T-cell (primary cell): ENCODE results near the gene SESTD1. TPM values are rescaled to one million over a fixed set of nuclear protein-coding genes. Genes with fewer than 3 reads are reported as not detected.

Source experiments
- ATAC-seq, 4 experiments: fragments of 200-7000 bp in 3 of 4; fragments of 150-1000 bp in 1 of 4; cut with Tn5 transposase; replicated peaks in 1 of 4; 1 replicate in 3 of 4; 2 replicates in 1 of 4; pipeline ENCODE4 v1.10.0; 2021; ENCODE audit warnings: moderate library complexity in 3 of 4, mild to moderate bottlenecking in 2 of 4, moderate number of reproducible peaks in 1 of 4
- CTCF ChIA-PET, 2 donors: fragments of 300-600 bp; sonication (Branson Sonifier 250); formaldehyde crosslinking; loops; one replicate each; lab custom pipeline; 2022; ENCODE audit warnings: antibody characterized with exemption in 2 of 2; lab: Charles Lee
- POLR2A ChIA-PET, 2 donors: fragments of 300-600 bp; sonication (Branson Sonifier 250); formaldehyde crosslinking; loops; one replicate each; lab custom pipeline; 2022; ENCODE audit warnings: antibody characterized with exemption in 2 of 2; lab: Charles Lee
- DNase-seq, 35 experiments: peaks; one replicate each; pipeline versions ENCODE4 v3.0.0 to v3.0.0-alpha.2; 2013 to 2023
- H3K27ac ChIP-seq: one replicate; pipeline ENCODE4 v1.5.1; 2013; ENCODE audit warnings: low read length
- H3K27me3 ChIP-seq, 2 experiments: replicated peaks in 1 of 2; 1 replicate in 1 of 2; 2 replicates in 1 of 2; pipeline versions ENCODE4 v1.6.1 to v1.7.0; 2013; ENCODE audit warnings: low read length in 1 of 2, mixed read lengths in 1 of 2; ENCODE audit not compliant: control insufficient read depth in 2 of 2, insufficient read depth in 2 of 2; ENCODE audit errors: extremely low read depth in 1 of 2
- H3K36me3 ChIP-seq, 2 donors: 1 replicate in 1 of 2; 2 replicates in 1 of 2; pipeline versions ENCODE4 v1.6.1 to v1.7.0; 2013; ENCODE audit warnings: low read length in 1 of 2; ENCODE audit not compliant: control insufficient read depth in 2 of 2, insufficient read depth in 1 of 2; ENCODE audit errors: extremely low read depth in 1 of 2
- H3K4me1 ChIP-seq, 2 experiments: 1 replicate in 1 of 2; 2 replicates in 1 of 2; pipeline versions ENCODE4 v1.6.1 to v1.7.0; 2013; ENCODE audit warnings: low read length in 2 of 2, mixed read lengths in 1 of 2; ENCODE audit not compliant: insufficient read depth in 2 of 2, control insufficient read depth in 1 of 2; ENCODE audit errors: extremely low read depth in 1 of 2
- H3K4me3 ChIP-seq, 2 donors: 1 replicate in 1 of 2; 2 replicates in 1 of 2; pipeline versions ENCODE4 v1.5.1 to v1.7.0; 2013; ENCODE audit warnings: mild to moderate bottlenecking in 2 of 2, low read length in 1 of 2, moderate library complexity in 1 of 2; ENCODE audit not compliant: control insufficient read depth in 1 of 2; ENCODE audit errors: extremely low read depth in 1 of 2
- H3K9me3 ChIP-seq: 2 replicates; pipeline ENCODE4 v1.7.0; 2013
- H3K27ac Mint-ChIP-seq, 2 donors: one replicate each; pipeline ENCODE4 v1.8.0; 2020 to 2021; ENCODE audit warnings: mild to moderate bottlenecking in 2 of 2, mixed read lengths in 2 of 2
- H3K27me3 Mint-ChIP-seq, 2 donors: one replicate each; pipeline ENCODE4 v1.8.0; 2021 to 2022; ENCODE audit warnings: mixed read lengths in 2 of 2
- H3K36me3 Mint-ChIP-seq: one replicate; pipeline ENCODE4 v1.8.0; 2021; ENCODE audit warnings: mixed read lengths
- H3K4me1 Mint-ChIP-seq, 3 donors: one replicate each; pipeline ENCODE4 v1.8.0; 2020 to 2022; ENCODE audit warnings: mixed read lengths in 3 of 3, mild to moderate bottlenecking in 1 of 3
- H3K4me3 Mint-ChIP-seq, 3 donors: one replicate each; pipeline ENCODE4 v1.8.0; 2020 to 2022; ENCODE audit warnings: mild to moderate bottlenecking in 3 of 3, mixed read lengths in 3 of 3, moderate library complexity in 3 of 3
- H3K9me3 Mint-ChIP-seq, 3 donors: one replicate each; pipeline ENCODE4 v1.8.0; 2020 to 2022; ENCODE audit warnings: mixed read lengths in 3 of 3
- WGBS: methylation state at CpG from one replicate; pipeline ENCODE4 v1.1.5; 2013; ENCODE audit warnings: missing lambda C conversion rate; ENCODE audit not compliant: insufficient coverage; 5-methylcytosine and 5-hydroxymethylcytosine counted together
- total RNA-seq, 35 experiments: library from RNA in 6 of 35; stranded (reverse) in 6 of 35; fragments of 120-200 nt in 1 of 35; gene quantifications; one replicate each; pipeline versions ENCODE4 v1.2.1 to v1.2.4 and lab custom pipeline; 2013 to 2026

The SESTD1 gene
- total RNA-seq, 5 donors from 2014 or later (not counting 1 experiment from before 2014, with no cell fraction given): 4.8 to 13.7 (median 5.5) TPM

GRCh38 chr2:179174240-179174639 is 90.4 kb downstream of the SESTD1 start:
- CTCF ChIA-PET: no interaction called here
- peaks cover 0 to 2% (median 0%) of the 10 kb centered on the region in 3 donors for H3K4me1 Mint-ChIP-seq
- Histone ChIP-seq H3K27ac (no peak overlapping the region), H3K36me3 (peaks cover 0 to 4% of the 10 kb centered on the region in 2 donors), H3K27me3 (no peaks in the 10 kb centered on the region), H3K4me1 (no peaks in the 10 kb centered on the region), H3K4me3 (no peak overlapping the region), H3K9me3 (no peaks in the 10 kb centered on the region)
- no peaks in the 10 kb centered on the region for H3K9me3 Mint-ChIP-seq
- DNase-seq (no peak), ATAC-seq (no peak)
- peaks cover 17% of the 10 kb centered on the region for H3K36me3 Mint-ChIP-seq
- WGBS: no CpG with 5 or more reads among the region's 1 CpG
- no peak overlapping the region for H3K27ac Mint-ChIP-seq
- POLR2A ChIA-PET: no interaction called here
- H3K27me3 Mint-ChIP-seq: no peaks in the 10 kb centered on the region
- no peak overlapping the region for H3K4me3 Mint-ChIP-seq

- 96% methylated on average over 2 of the region's 2 CpGs for WGBS
- Mint-ChIP-seq H3K27ac (no peak overlapping the region), H3K27me3 (no peaks in the 10 kb centered on the region), H3K36me3 (peaks cover 18% of the 10 kb centered on the region), H3K9me3 (no peaks in the 10 kb centered on the region), H3K4me1 (peaks cover 0 to 2% (median 0%) of the 10 kb centered on the region in 3 donors), H3K4me3 (no peak overlapping the region)
- POLR2A ChIA-PET: no interaction called here
- Histone ChIP-seq H3K36me3 (peaks cover 0 to 4% of the 10 kb centered on the region in 2 donors), H3K4me1 (no peaks in the 10 kb centered on the region), H3K9me3 (no peaks in the 10 kb centered on the region), H3K27ac (no peak overlapping the region), H3K4me3 (no peak overlapping the region), H3K27me3 (no peaks in the 10 kb centered on the region)
- no peak for DNase-seq
- ATAC-seq: no peak
- CTCF ChIA-PET: no interaction called here
Measured at GRCh38 chr2:179172894-179173293, 91.7 kb downstream of the SESTD1 start.

DNA sequence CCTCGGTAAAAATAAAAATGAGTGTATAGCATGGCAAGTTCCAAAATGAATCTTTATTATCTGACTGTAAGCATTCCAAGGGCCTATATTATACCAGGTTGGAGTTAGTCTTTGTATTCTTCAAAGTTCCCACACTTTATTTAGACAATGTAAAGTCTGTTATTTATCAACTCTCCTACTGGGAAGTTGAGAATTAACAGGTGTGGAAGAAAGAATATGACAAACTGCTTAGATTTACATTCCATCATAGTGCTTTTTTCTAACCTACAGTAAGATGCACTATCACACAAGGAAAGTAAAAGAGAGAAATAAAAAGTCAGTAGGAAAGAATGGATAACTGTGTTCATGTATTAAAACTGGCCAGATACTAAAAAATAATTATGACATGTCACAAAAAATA is 93.3 kb downstream of the SESTD1 start:
- DNase-seq: no peak
- Histone ChIP-seq H3K9me3 (no peaks in the 10 kb centered on the region), H3K36me3 (peaks cover 0 to 4% of the 10 kb centered on the region in 2 donors), H3K27me3 (no peaks in the 10 kb centered on the region), H3K27ac (no peak overlapping the region), H3K4me1 (no peaks in the 10 kb centered on the region), H3K4me3 (no peak overlapping the region)
- no peaks in the 10 kb centered on the region for H3K27me3 Mint-ChIP-seq
- peaks cover 23% of the 10 kb centered on the region for H3K36me3 Mint-ChIP-seq
- peaks cover 0 to 6% (median 0%) of the 10 kb centered on the region in 3 donors for H3K9me3 Mint-ChIP-seq
- peaks cover 0 to 2% (median 0%) of the 10 kb centered on the region in 3 donors for H3K4me1 Mint-ChIP-seq
- CTCF ChIA-PET: no interaction called here
- POLR2A ChIA-PET: no interaction called here
- ATAC-seq: no peak
- no peak overlapping the region for H3K4me3 Mint-ChIP-seq
- no CpG with 5 or more reads among the region's 1 CpG for WGBS
- no peak overlapping the region for H3K27ac Mint-ChIP-seq

DNA sequence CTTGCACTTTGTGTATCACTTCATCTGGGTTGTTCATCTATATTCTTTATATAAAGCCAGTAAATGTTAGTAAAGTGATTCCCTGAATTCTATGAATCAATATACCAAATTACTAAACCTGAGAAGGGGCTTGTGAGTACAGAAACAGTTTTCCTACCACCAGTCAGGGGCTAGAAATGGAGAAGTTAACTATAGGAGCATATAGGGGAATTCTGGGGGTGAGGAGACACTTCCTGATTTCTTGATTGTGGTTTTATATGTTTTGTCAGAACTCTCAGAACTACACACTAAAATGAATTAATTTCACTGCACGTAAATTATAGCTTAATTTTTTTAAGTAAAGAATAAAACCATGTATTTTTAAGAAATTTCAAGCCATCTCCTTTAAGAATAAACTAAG is 93.7 kb downstream of the SESTD1 start:
- DNase-seq (no peak), ATAC-seq (no peak)
- Histone ChIP-seq H3K27ac (no peak overlapping the region), H3K9me3 (no peaks in the 10 kb centered on the region), H3K4me1 (no peaks in the 10 kb centered on the region), H3K4me3 (no peak overlapping the region), H3K36me3 (peaks cover 0 to 4% of the 10 kb centered on the region in 2 donors), H3K27me3 (no peaks in the 10 kb centered on the region)
- no CpG with 5 or more reads among the region's 1 CpG for WGBS
- no peak overlapping the region for H3K27ac Mint-ChIP-seq
- H3K36me3 Mint-ChIP-seq: peaks cover 28% of the 10 kb centered on the region
- no peak overlapping the region for H3K4me3 Mint-ChIP-seq
- H3K4me1 Mint-ChIP-seq: peaks cover 0 to 2% (median 0%) of the 10 kb centered on the region in 3 donors
- H3K9me3 Mint-ChIP-seq: peaks cover 0 to 9% (median 3%) of the 10 kb centered on the region in 3 donors
- CTCF ChIA-PET: no interaction called here
- POLR2A ChIA-PET: no interaction called here
- no peaks in the 10 kb centered on the region for H3K27me3 Mint-ChIP-seq

DNA sequence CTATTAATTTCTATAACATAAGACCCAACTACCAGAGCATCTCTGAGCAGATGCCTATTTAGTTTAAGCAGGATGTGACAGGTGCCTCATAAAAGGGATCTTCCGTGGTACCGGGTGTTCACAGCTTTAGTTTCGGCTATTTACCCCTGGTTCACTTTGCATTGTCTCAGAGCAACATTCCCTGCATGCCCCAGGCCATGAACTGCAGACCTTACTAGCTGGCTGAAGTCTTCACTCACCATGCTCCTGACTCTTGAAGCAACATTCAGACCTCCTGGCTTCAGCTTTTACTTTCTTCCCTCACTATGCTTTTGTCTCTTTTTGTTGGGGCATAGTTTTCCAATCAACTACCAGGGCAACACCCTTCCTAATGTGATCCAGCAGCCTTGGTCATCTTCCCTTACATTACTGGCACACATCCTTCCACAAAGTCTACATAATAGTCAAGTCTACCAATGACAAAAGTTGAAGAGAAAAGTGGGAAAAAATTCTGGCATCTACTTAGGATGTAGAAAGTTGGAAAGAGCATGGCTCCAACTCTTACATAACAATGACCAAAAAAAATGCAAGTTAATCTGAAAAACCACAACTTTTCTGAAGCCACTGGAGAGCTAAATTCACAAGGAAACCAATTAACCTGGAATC is 99.2 kb downstream of the SESTD1 start:
- CTCF ChIA-PET: no interaction called here
- H3K9me3 ChIP-seq: no peaks in the 10 kb centered on the region
- Mint-ChIP-seq H3K27me3 (no peaks in the 10 kb centered on the region), H3K4me3 (no peak overlapping the region), H3K9me3 (peaks cover 0 to 9% (median 4%) of the 10 kb centered on the region in 3 donors), H3K4me1 (peaks cover 0 to 2% (median 0%) of the 10 kb centered on the region in 3 donors), H3K36me3 (peaks cover 36% of the 10 kb centered on the region), H3K27ac (no peak overlapping the region)
- H3K27me3 ChIP-seq: no peaks in the 10 kb centered on the region
- POLR2A ChIA-PET: no interaction called here
- H3K27ac ChIP-seq: no peak overlapping the region
- ATAC-seq: no peak
- WGBS: 92% methylated on average over 3 of the region's 3 CpGs
- H3K4me3 ChIP-seq: no peak overlapping the region
- H3K36me3 ChIP-seq: no peaks in the 10 kb centered on the region
- DNase-seq: no peak
- no peaks in the 10 kb centered on the region for H3K4me1 ChIP-seq

DNA sequence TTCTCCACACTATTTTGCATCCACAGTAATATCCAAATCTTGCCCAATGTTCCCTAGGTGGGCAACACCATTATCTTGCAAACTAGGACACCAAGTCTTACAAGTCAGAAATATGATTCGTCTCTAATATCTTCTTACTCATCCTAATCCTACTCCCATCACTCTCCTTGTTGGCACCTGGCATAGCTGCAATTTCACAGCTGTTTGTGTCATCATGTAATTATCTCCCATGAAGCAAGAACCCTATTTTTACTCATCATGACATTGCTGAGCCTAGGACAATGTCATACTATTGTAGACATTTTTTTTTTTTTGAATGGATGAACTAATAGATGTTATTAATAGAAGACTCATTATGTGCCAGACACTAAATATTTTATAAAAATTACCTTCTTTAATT is 123.4 kb downstream of the SESTD1 start:
- Mint-ChIP-seq H3K4me1 (no peaks in the 10 kb centered on the region), H3K27ac (no peak overlapping the region), H3K36me3 (peaks cover 4% of the 10 kb centered on the region), H3K4me3 (no peak overlapping the region), H3K27me3 (no peaks in the 10 kb centered on the region), H3K9me3 (no peaks in the 10 kb centered on the region)
- ATAC-seq (no peak), DNase-seq (no peak)
- no peak overlapping the region for H3K4me3 ChIP-seq
- POLR2A ChIA-PET: interaction anchor here in 1 of 2 donors (0.6 kb wide), 1 partner anchor 248 kb away, joined by 4 read pairs; no protein-coding TSS in a partner anchor
- no peak overlapping the region for H3K27ac ChIP-seq
- no CpG with 5 or more reads among the region's 1 CpG for WGBS
- CTCF ChIA-PET: no interaction called here
- H3K9me3 ChIP-seq: no peaks in the 10 kb centered on the region
- H3K27me3 ChIP-seq: no peaks in the 10 kb centered on the region
- no peaks in the 10 kb centered on the region for H3K4me1 ChIP-seq
- H3K36me3 ChIP-seq: no peaks in the 10 kb centered on the region
